ENCODE data around the gene TPSD1. TPM values are rescaled to one million over a fixed set of nuclear protein-coding genes. Genes with fewer than 3 reads are reported as not detected.

The TPSD1 gene
- total RNA-seq, 3 donors from 2014 or later (not counting 1 experiment from before 2014, with no cell fraction given) = 3.2 TPM; not detected in 2

GRCh38 chr16:1212616-1213194 is 43.2 kb upstream of the TPSD1 start:
- Mint-ChIP-seq H3K4me1 (peaks cover 0 to 4% of the 10 kb centered on the region in 2 donors), H3K27ac (no peak overlapping the region), H3K4me3 (no peak overlapping the region), H3K36me3 (no peaks in the 10 kb centered on the region), H3K9me3 (no peaks in the 10 kb centered on the region), H3K27me3 (ENCODE audit: low read depth in 2 of 2) (no peaks in the 10 kb centered on the region)
- no peak for ATAC-seq
- H3K27me3 ChIP-seq (ENCODE audit: control insufficient read depth, insufficient read depth, low read length) = no peaks in the 10 kb centered on the region
- H3K27ac ChIP-seq (ENCODE audit: low read length) = no peak overlapping the region
- H3K9me3 ChIP-seq (ENCODE audit: control insufficient read depth, insufficient read depth, low read length) = no peaks in the 10 kb centered on the region
- 93% methylated on average over 40 of the region's 40 CpGs for WGBS (ENCODE audit: insufficient coverage)
- no peaks in the 10 kb centered on the region for H3K36me3 ChIP-seq (ENCODE audit: control insufficient read depth, insufficient read depth, low read length)
- H3K4me1 ChIP-seq (ENCODE audit: control insufficient read depth, insufficient read depth, low read length) = peaks cover 12% of the 10 kb centered on the region
- DNase-seq = no peak
- TF ChIP-seq CTCF (IDR thresholded peaks at IDR 0.05) = no peak
- H3K4me3 ChIP-seq (ENCODE audit: low read length) = no peak overlapping the region
- intact Hi-C loops (cut with micrococcal nuclease) = no loop called here

- Mint-ChIP-seq H3K4me1 (peaks cover 0 to 4% of the 10 kb centered on the region in 2 donors), H3K9me3 (no peaks in the 10 kb centered on the region), H3K36me3 (no peaks in the 10 kb centered on the region), H3K4me3 (no peak overlapping the region), H3K27me3 (ENCODE audit: low read depth in 2 of 2) (no peaks in the 10 kb centered on the region), H3K27ac (no peak overlapping the region)
- Histone ChIP-seq H3K36me3 (ENCODE audit: control insufficient read depth, insufficient read depth, low read length) (no peaks in the 10 kb centered on the region), H3K4me3 (ENCODE audit: low read length) (no peak overlapping the region), H3K9me3 (ENCODE audit: control insufficient read depth, insufficient read depth, low read length) (no peaks in the 10 kb centered on the region), H3K27me3 (ENCODE audit: control insufficient read depth, insufficient read depth, low read length) (no peaks in the 10 kb centered on the region), H3K4me1 (ENCODE audit: control insufficient read depth, insufficient read depth, low read length) (peaks cover 8% of the 10 kb centered on the region), H3K27ac (ENCODE audit: low read length) (no peak overlapping the region)
- no peak for TF ChIP-seq CTCF (IDR thresholded peaks at IDR 0.05)
- intact Hi-C loops (cut with micrococcal nuclease) = no loop called here
- 82% methylated on average over 8 of the region's 8 CpGs for WGBS (ENCODE audit: insufficient coverage)
- no peak for DNase-seq
- ATAC-seq = no peak
Measured at GRCh38 chr16:1213231-1213630, 42.6 kb upstream of the TPSD1 start.

- no peaks in the 10 kb centered on the region for H3K9me3 Mint-ChIP-seq
- no peaks in the 10 kb centered on the region for H3K27me3 Mint-ChIP-seq (ENCODE audit: low read depth in 2 of 2)
- H3K4me1 Mint-ChIP-seq = peaks cover 0 to 4% of the 10 kb centered on the region in 2 donors
- Histone ChIP-seq H3K4me1 (ENCODE audit: control insufficient read depth, insufficient read depth, low read length) (peaks cover 5% of the 10 kb centered on the region), H3K36me3 (ENCODE audit: control insufficient read depth, insufficient read depth, low read length) (no peaks in the 10 kb centered on the region), H3K9me3 (ENCODE audit: control insufficient read depth, insufficient read depth, low read length) (no peaks in the 10 kb centered on the region), H3K27ac (ENCODE audit: low read length) (no peak overlapping the region), H3K27me3 (ENCODE audit: control insufficient read depth, insufficient read depth, low read length) (no peaks in the 10 kb centered on the region), H3K4me3 (ENCODE audit: low read length) (no peak overlapping the region)
- TF ChIP-seq CTCF (IDR thresholded peaks at IDR 0.05) = no peak
- H3K36me3 Mint-ChIP-seq = no peaks in the 10 kb centered on the region
- WGBS (ENCODE audit: insufficient coverage) = 90% methylated on average over 12 of the region's 25 CpGs
- H3K4me3 Mint-ChIP-seq = no peak overlapping the region
- no peak for ATAC-seq
- intact Hi-C loops (cut with micrococcal nuclease) = no loop called here
- no peak overlapping the region for H3K27ac Mint-ChIP-seq
- DNase-seq = no peak
Measured at GRCh38 chr16:1213796-1214372, 42.0 kb upstream of the TPSD1 start.

GRCh38 chr16:1214719-1215118 is 41.1 kb upstream of the TPSD1 start:
- Mint-ChIP-seq H3K27me3 (ENCODE audit: low read depth in 2 of 2) (no peaks in the 10 kb centered on the region), H3K4me3 (no peak overlapping the region), H3K27ac (no peak overlapping the region), H3K36me3 (no peaks in the 10 kb centered on the region), H3K9me3 (no peaks in the 10 kb centered on the region), H3K4me1 (peaks cover 0 to 4% of the 10 kb centered on the region in 2 donors)
- DNase-seq (no peak), ATAC-seq (no peak)
- Histone ChIP-seq H3K36me3 (ENCODE audit: control insufficient read depth, insufficient read depth, low read length) (no peaks in the 10 kb centered on the region), H3K9me3 (ENCODE audit: control insufficient read depth, insufficient read depth, low read length) (no peaks in the 10 kb centered on the region), H3K4me3 (ENCODE audit: low read length) (no peak overlapping the region), H3K27ac (ENCODE audit: low read length) (no peak overlapping the region), H3K4me1 (ENCODE audit: control insufficient read depth, insufficient read depth, low read length) (no peaks in the 10 kb centered on the region), H3K27me3 (ENCODE audit: control insufficient read depth, insufficient read depth, low read length) (no peaks in the 10 kb centered on the region)
- 77% methylated on average over 16 of the region's 16 CpGs for WGBS (ENCODE audit: insufficient coverage)
- no peak for TF ChIP-seq CTCF (IDR thresholded peaks at IDR 0.05)
- intact Hi-C loops (cut with micrococcal nuclease) = no loop called here
